Activated CD4-positive, alpha-beta T cell treated with anti-CD3 and anti-CD28 coated beads for 4 hours (primary cell): ENCODE data around the gene KEL.

Experiments
- DNase-seq, 2 donors: peaks; one replicate each; pipeline ENCODE4 v3.0.0-alpha.2; 2020

Gene KEL

DNA sequence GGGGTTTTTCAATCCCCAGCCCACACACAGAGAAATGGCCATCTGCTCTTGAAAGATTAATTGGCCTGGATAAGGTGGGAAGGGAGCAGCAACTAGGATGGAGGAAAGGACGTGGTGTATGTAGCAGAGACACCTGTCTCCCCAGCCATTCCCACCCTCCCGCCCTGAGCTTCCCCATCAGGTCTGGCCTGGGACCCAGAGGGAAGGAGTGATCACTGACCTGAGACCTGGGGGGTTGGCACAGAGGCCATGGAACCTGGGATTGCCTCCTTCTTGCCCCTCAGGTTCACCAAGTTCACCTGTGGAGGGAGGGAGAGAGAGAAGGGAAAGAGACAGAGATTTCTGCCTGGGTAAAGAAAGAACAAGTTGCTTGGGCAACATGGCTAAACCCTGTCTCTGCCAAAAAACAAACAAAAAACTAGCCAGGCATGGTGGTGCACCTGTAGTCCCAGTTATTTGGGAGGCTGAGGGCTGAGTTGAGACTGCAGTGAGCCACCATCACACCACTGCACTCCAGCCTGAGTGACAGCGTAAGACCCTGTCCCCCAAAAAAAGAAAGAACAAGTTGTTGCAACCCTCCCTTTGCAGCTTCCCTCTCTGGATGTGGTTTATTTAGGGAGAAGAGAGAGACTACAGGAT is 65.3 kb downstream of the KEL start:
- no peak for DNase-seq

DNA sequence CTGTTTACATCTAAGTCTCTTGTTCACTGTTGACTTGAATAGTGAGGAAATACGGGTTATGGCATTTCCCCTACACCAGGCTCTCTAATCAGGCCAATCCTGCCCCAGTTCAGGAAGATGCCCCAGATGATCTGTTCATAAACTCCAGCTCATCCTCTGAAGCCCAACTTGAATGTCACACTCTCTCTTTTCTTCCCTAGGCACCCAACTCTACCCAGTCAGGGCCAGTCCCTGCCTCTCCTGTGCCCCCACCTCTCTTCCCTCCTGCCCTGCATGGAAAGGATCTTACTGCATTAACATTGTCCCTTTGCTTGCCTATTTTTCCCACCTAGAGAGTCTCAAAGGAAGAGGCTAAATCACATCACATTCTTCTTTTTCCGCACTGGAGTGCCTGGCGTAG is 66.0 kb downstream of the KEL start:
- no peak for DNase-seq

DNA sequence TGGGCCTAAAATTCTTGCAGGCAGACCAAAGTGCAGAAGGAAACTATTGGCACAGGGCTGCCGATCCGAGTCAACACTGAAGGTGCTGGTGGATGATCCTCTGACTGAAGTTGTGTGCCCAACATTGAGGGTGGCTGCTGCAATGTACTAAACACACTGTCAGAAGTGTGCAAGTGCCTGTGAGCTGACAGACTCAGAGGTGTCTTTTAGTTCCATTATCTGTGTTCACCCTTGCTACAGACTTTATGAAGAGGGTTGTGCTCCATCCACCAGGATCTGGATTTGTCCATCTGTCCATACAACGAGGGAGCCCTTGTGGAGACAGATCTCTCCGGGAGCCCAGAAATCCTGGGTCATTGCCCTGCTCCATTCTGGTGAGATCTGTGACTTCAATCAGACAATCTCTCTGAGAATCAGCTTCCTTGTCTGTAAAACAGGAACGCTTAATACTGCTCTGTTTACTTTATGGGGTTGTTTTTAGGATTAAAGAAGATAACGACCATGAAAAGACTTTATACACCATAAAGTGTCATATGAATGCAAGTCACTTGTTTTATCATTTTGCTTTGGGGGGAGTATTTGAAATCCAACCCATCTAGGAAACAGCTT is 67.1 kb downstream of the KEL start:
- DNase-seq: no peak

DNA sequence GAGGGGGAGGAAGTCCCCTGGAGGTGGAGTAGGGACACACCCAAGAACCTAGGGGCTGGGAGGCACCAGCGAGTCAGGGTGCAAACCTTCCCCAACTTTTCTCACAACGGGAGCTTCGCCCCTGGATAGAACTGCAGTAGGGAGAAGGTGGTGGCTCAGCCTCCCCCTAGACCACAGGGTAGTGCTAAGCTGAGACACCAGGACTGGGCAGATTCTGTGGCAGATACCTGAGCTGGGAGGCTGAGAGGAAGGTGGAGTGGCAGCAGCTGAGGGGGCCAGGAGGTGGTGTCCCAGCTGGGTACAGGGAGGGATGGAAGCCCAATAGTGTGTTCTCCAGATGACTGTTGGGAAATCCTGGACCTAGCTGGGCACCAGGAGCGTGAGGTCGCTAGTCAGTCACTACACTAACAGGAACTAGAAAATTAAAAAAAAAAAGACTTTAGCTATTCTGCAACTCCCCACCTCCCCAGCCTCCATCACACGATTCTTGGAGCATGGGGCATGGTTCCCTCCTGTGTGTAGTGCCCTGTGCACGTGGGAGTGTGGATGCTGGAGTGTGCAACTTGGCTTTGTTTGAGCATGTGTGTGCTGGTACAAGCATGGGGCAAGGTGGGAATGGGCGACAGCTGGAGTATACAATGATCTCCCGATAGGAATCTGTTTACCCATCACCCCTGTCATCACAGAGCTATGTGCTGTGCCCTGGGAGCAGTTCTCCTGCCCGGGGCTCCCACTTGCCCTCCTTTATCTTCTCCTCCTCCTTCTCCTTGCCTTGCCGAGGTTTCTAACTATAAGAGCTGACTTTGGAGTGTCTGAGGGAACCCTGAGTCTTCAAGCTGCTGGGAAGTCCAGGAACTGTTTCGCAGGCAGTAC is 67.8 kb downstream of the KEL start:
- DNase-seq: no peak

DNA sequence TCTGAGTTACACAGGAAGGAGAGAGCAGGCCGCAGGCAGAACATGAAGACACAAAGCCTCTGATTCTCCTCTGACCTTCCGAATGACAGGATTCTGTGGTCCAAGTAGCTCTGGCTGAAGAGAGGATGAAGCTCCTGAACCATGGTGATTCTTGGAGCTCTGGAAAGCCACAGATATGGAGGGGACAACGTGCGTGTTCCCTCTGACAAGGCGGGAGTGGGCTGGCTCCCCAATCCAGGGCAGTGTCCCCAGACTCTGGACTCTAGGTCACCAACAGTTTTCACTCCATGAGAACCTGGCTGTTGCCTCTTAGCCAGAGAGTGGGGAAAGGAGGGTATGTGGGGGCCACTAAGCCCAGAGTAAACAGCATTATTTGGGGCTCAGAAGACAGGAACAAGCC is 69.2 kb downstream of the KEL start:
- no peak for DNase-seq

DNA sequence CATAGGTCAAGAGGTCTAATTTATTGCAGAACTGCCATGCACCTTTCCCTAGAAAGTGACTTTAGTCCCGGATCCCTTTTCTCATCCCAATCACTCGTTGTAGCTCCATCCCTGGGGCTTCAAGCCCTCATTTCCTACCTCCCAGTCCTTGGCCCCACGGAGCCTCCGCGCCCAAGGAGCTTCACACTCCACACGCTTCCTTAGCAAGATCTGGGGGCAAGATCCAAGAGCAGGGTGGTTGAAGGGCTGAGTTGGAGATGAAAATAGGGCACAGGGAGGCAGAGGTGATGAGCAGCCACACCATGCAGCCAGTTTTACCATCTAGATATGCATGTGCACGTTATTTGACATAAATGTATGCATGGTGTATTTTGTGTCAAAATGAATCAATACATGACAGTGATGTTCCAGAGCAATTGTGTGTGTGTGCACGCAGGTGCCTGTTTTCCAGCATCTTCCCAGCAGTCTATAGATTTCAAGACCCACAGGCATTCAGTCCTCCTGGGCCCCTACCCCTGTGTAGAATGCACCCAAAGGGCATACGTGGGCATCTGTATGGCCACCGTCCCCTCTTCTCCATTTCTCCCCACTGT is 70.6 kb downstream of the KEL start:
- DNase-seq: no peak
